GM19324 (cell line): ENCODE measurements around the gene TPRA1.

Experiments
- ATAC-seq: cut with Tn5 transposase; IDR thresholded peaks from one replicate; pipeline ENCODE4 v1.9.1; 2021; ENCODE audit warnings: mild to moderate bottlenecking, moderate library complexity; ENCODE audit not compliant: unreplicated experiment, low FRiP score

The TPRA1 gene

GRCh38 chr3:127590593-127591465 is at the start of gene TPRA1:
TSS of gene TPRA1 (minus strand) at chr3:127590733. CDS start at chr3:127580146, 10,587 bp downstream.
- peak; percentile 77 for ATAC-seq

GRCh38 chr3:127640042-127640355 is 49.5 kb upstream of the TPRA1 start:
- ATAC-seq = no peak

- no peak for ATAC-seq
Observed at GRCh38 chr3:127639173-127640041, 48.9 kb upstream of the TPRA1 start.

GRCh38 chr3:127637971-127638370 is 47.4 kb upstream of the TPRA1 start:
- no peak for ATAC-seq

- no peak for ATAC-seq
Observed at GRCh38 chr3:127637546-127637945, 47.0 kb upstream of the TPRA1 start.

GRCh38 chr3:127634653-127635052 is 44.1 kb upstream of the TPRA1 start:
- ATAC-seq = no peak

GRCh38 chr3:127632035-127632820 is 41.7 kb upstream of the TPRA1 start:
- ATAC-seq = no peak

- ATAC-seq = no peak
Observed at GRCh38 chr3:127630811-127631714, 40.5 kb upstream of the TPRA1 start.

GRCh38 chr3:127629467-127630403 is 39.2 kb upstream of the TPRA1 start:
- ATAC-seq = no peak

- ATAC-seq = no peak
Observed at GRCh38 chr3:127628788-127629466, 38.4 kb upstream of the TPRA1 start, which contains the start of gene PODXL2. TSS of gene PODXL2 (plus strand) at chr3:127629185. CDS start at chr3:127629220, 35 bp downstream.

- no peak for ATAC-seq
Observed at GRCh38 chr3:127628426-127628787, 37.9 kb upstream of the TPRA1 start.

- no peak for ATAC-seq
Observed at GRCh38 chr3:127625821-127626220, 35.3 kb upstream of the TPRA1 start.

GRCh38 chr3:127624063-127624462 is 33.5 kb upstream of the TPRA1 start:
- ATAC-seq = no peak

- no peak for ATAC-seq
Observed at GRCh38 chr3:127622772-127623576, 32.4 kb upstream of the TPRA1 start.

GRCh38 chr3:127622031-127622430 is 31.5 kb upstream of the TPRA1 start:
- no peak for ATAC-seq

GRCh38 chr3:127620637-127621375 is 30.3 kb upstream of the TPRA1 start:
- ATAC-seq = no peak

GRCh38 chr3:127618891-127619290 is 28.4 kb upstream of the TPRA1 start:
- ATAC-seq = no peak
